Measurements from ENCODE around the gene PDIA6. TPM values are rescaled to one million over a fixed set of nuclear protein-coding genes. Genes with fewer than 3 reads are reported as not detected.
"Not testable (repeated sequence)": the region's sequence is repeated elsewhere in the genome, so short reads cannot be mapped to it uniquely, and the experiment has no call there.

The PDIA6 gene
- total RNA-seq, 1 donor from 2014 or later = 210 TPM

- DNase-seq (ENCODE audit: low spot score) = no peak
- Mint-ChIP-seq H3K4me1 (ENCODE audit: low read depth) (no peaks in the 10 kb centered on the region), H3K9me3 (no peaks in the 10 kb centered on the region), H3K36me3 (ENCODE audit: low read depth) (no peaks in the 10 kb centered on the region), H3K4me3 (ENCODE audit: low read depth) (no peak overlapping the region), H3K27me3 (ENCODE audit: low read depth) (peaks cover 40% of the 10 kb centered on the region), H3K27ac (no peak overlapping the region)
- intact Hi-C loops (cut with micrococcal nuclease) = loop anchor here (10.0 kb wide), 1 partner anchor 85 kb away; the partner anchor contains the start of gene KCNF1
Observed at GRCh38 chr2:10830203-10830602, 17.6 kb upstream of the PDIA6 start.

GRCh38 chr2:10829299-10829698, 16.7 kb upstream of the PDIA6 start:
- Mint-ChIP-seq H3K9me3 (no peaks in the 10 kb centered on the region), H3K36me3 (ENCODE audit: low read depth) (no peaks in the 10 kb centered on the region), H3K4me1 (ENCODE audit: low read depth) (no peaks in the 10 kb centered on the region), H3K4me3 (ENCODE audit: low read depth) (no peak overlapping the region), H3K27ac (no peak overlapping the region), H3K27me3 (ENCODE audit: low read depth) (peaks cover 45% of the 10 kb centered on the region)
- intact Hi-C loops (cut with micrococcal nuclease) = no loop called here
- no peak for DNase-seq (ENCODE audit: low spot score)

GRCh38 chr2:10828346-10828745, 15.8 kb upstream of the PDIA6 start:
- Mint-ChIP-seq H3K27ac (no peak overlapping the region), H3K4me1 (ENCODE audit: low read depth) (no peaks in the 10 kb centered on the region), H3K9me3 (no peaks in the 10 kb centered on the region)

GRCh38 chr2:10826625-10827024, 14.0 kb upstream of the PDIA6 start:
- intact Hi-C loops (cut with micrococcal nuclease) = no loop called here
- Mint-ChIP-seq H3K9me3 (no peaks in the 10 kb centered on the region), H3K27me3 (ENCODE audit: low read depth) (peaks cover 36% of the 10 kb centered on the region), H3K4me1 (ENCODE audit: low read depth) (no peaks in the 10 kb centered on the region), H3K4me3 (ENCODE audit: low read depth) (no peak overlapping the region), H3K36me3 (ENCODE audit: low read depth) (no peaks in the 10 kb centered on the region), H3K27ac (no peak overlapping the region)
- DNase-seq (ENCODE audit: low spot score) = no peak

More at GRCh38 chr2:10828346-10828745, 15.8 kb upstream of the PDIA6 start:
- DNase-seq (ENCODE audit: low spot score) = no peak
- Mint-ChIP-seq H3K27me3 (ENCODE audit: low read depth) (peaks cover 41% of the 10 kb centered on the region), H3K36me3 (ENCODE audit: low read depth) (no peaks in the 10 kb centered on the region), H3K4me3 (ENCODE audit: low read depth) (no peak overlapping the region)
- intact Hi-C loops (cut with micrococcal nuclease) = no loop called here

GRCh38 chr2:10826026-10826425, 13.4 kb upstream of the PDIA6 start:
- peaks cover 34% of the 10 kb centered on the region for H3K27me3 Mint-ChIP-seq (ENCODE audit: low read depth)
- no peak for DNase-seq (ENCODE audit: low spot score)

GRCh38 chr2:10824191-10824590, 11.6 kb upstream of the PDIA6 start:
- no peaks in the 10 kb centered on the region for H3K36me3 Mint-ChIP-seq (ENCODE audit: low read depth)
- H3K9me3 Mint-ChIP-seq = no peaks in the 10 kb centered on the region
- H3K4me3 Mint-ChIP-seq (ENCODE audit: low read depth) = no peak overlapping the region
- peaks cover 46% of the 10 kb centered on the region for H3K27me3 Mint-ChIP-seq (ENCODE audit: low read depth)
- H3K4me1 Mint-ChIP-seq (ENCODE audit: low read depth) = no peaks in the 10 kb centered on the region
- intact Hi-C loops (cut with micrococcal nuclease) = no loop called here
- no peak for DNase-seq (ENCODE audit: low spot score)
- H3K27ac Mint-ChIP-seq = no peak overlapping the region

More at GRCh38 chr2:10826026-10826425, 13.4 kb upstream of the PDIA6 start:
- Mint-ChIP-seq H3K27ac (no peak overlapping the region), H3K9me3 (no peaks in the 10 kb centered on the region), H3K4me1 (ENCODE audit: low read depth) (no peaks in the 10 kb centered on the region), H3K36me3 (ENCODE audit: low read depth) (no peaks in the 10 kb centered on the region), H3K4me3 (ENCODE audit: low read depth) (no peak overlapping the region)
- intact Hi-C loops (cut with micrococcal nuclease) = no loop called here

GRCh38 chr2:10820978-10821695, 8.6 kb upstream of the PDIA6 start:
- no peak for DNase-seq (ENCODE audit: low spot score)
- Mint-ChIP-seq H3K4me1 (ENCODE audit: low read depth) (no peaks in the 10 kb centered on the region), H3K27ac (no peak overlapping the region), H3K4me3 (ENCODE audit: low read depth) (no peak overlapping the region), H3K27me3 (ENCODE audit: low read depth) (peaks cover 54% of the 10 kb centered on the region), H3K9me3 (no peaks in the 10 kb centered on the region), H3K36me3 (ENCODE audit: low read depth) (no peaks in the 10 kb centered on the region)
- intact Hi-C loops (cut with micrococcal nuclease) = no loop called here

GRCh38 chr2:10820562-10820961, 8.0 kb upstream of the PDIA6 start:
- no peak overlapping the region for H3K4me3 Mint-ChIP-seq (ENCODE audit: low read depth)
- H3K9me3 Mint-ChIP-seq = no peaks in the 10 kb centered on the region
- H3K36me3 Mint-ChIP-seq (ENCODE audit: low read depth) = no peaks in the 10 kb centered on the region
- no peak for DNase-seq (ENCODE audit: low spot score)
- no peak overlapping the region for H3K27ac Mint-ChIP-seq
- intact Hi-C loops (cut with micrococcal nuclease) = no loop called here
- H3K4me1 Mint-ChIP-seq (ENCODE audit: low read depth) = no peaks in the 10 kb centered on the region
- peaks cover 51% of the 10 kb centered on the region for H3K27me3 Mint-ChIP-seq (ENCODE audit: low read depth)

- intact Hi-C loops (cut with micrococcal nuclease) = loop anchor here (10.0 kb wide), 2 partner anchors 645 to 925 kb away; partner anchors contain the start of genes E2F6 and LPIN1
- H3K4me3 Mint-ChIP-seq (ENCODE audit: low read depth) = no peak overlapping the region
- H3K36me3 Mint-ChIP-seq (ENCODE audit: low read depth) = no peaks in the 10 kb centered on the region
- H3K27ac Mint-ChIP-seq = no peak overlapping the region
- DNase-seq (ENCODE audit: low spot score) = no peak
- no peaks in the 10 kb centered on the region for H3K4me1 Mint-ChIP-seq (ENCODE audit: low read depth)
- H3K9me3 Mint-ChIP-seq = no peaks in the 10 kb centered on the region
- H3K27me3 Mint-ChIP-seq (ENCODE audit: low read depth) = peaks cover 46% of the 10 kb centered on the region
Observed at GRCh38 chr2:10819714-10820314, 7.2 kb upstream of the PDIA6 start.

GRCh38 chr2:10818984-10819383, 6.4 kb upstream of the PDIA6 start:
- Mint-ChIP-seq H3K27ac (no peak overlapping the region), H3K4me1 (ENCODE audit: low read depth) (no peaks in the 10 kb centered on the region), H3K27me3 (ENCODE audit: low read depth) (peaks cover 49% of the 10 kb centered on the region), H3K9me3 (no peaks in the 10 kb centered on the region), H3K4me3 (ENCODE audit: low read depth) (no peak overlapping the region), H3K36me3 (ENCODE audit: low read depth) (no peaks in the 10 kb centered on the region)
- intact Hi-C loops (cut with micrococcal nuclease) = loop anchor here (10.0 kb wide), 2 partner anchors 646 to 926 kb away; partner anchors contain the start of genes E2F6 and LPIN1
- no peak for DNase-seq (ENCODE audit: low spot score)

GRCh38 chr2:10818305-10818704, 5.7 kb upstream of the PDIA6 start:
- not testable (repeated sequence) for H3K36me3 Mint-ChIP-seq (ENCODE audit: low read depth); H3K27ac Mint-ChIP-seq; H3K4me1 Mint-ChIP-seq (ENCODE audit: low read depth); H3K9me3 Mint-ChIP-seq; H3K4me3 Mint-ChIP-seq (ENCODE audit: low read depth); DNase-seq (ENCODE audit: low spot score)
- H3K27me3 Mint-ChIP-seq (ENCODE audit: low read depth) = peaks cover 46% of the 10 kb centered on the region
- intact Hi-C loops (cut with micrococcal nuclease) = loop anchor here (10.0 kb wide), 2 partner anchors 646 to 926 kb away; partner anchors contain the start of genes E2F6 and LPIN1

GRCh38 chr2:10817413-10817812, 4.8 kb upstream of the PDIA6 start:
- no peaks in the 10 kb centered on the region for H3K36me3 Mint-ChIP-seq (ENCODE audit: low read depth)
- no peak overlapping the region for H3K27ac Mint-ChIP-seq
- DNase-seq (ENCODE audit: low spot score) = no peak
- peaks cover 3% of the 10 kb centered on the region for H3K4me1 Mint-ChIP-seq (ENCODE audit: low read depth)
- intact Hi-C loops (cut with micrococcal nuclease) = loop anchor here (10.0 kb wide), 2 partner anchors 647 to 927 kb away; partner anchors contain the start of genes E2F6 and LPIN1
- peaks cover 44% of the 10 kb centered on the region for H3K27me3 Mint-ChIP-seq (ENCODE audit: low read depth)
- no peaks in the 10 kb centered on the region for H3K9me3 Mint-ChIP-seq
- no peak overlapping the region for H3K4me3 Mint-ChIP-seq (ENCODE audit: low read depth)

All from activated T-helper 2 cell treated with anti-CD3 and anti-CD28 coated beads, Interferon-gamma antibody, Interleukin-2, Interleukin-4, amounts not matched to agents 10 μg/mL and 5 μg/mL and 100 μg/mL, durations not matched to agents 14 hours and 24 hours and 36 hours (primary cell).